Panc1 (cell line): ENCODE data around the gene ADAMTS15. TPM values are rescaled to one million over a fixed set of nuclear protein-coding genes. Genes with fewer than 3 reads are reported as not detected.

Source experiments
- ATAC-seq: fragments of 200-7000 bp; cut with Tn5 transposase; 2 replicates; pipeline ENCODE4 v1.9.1; 2020; ENCODE audit warnings: mild to moderate bottlenecking, moderate library complexity
- BruUV-seq: library from RNA; stranded (reverse); fragments of 400-500 nt; replicated peaks from 2 replicates; lab custom pipeline; 2021; lab: Mats Ljungman, UMichigan
- CTCF ChIA-PET: fragments of 300-600 bp; sonication (Branson Sonifier 250); formaldehyde crosslinking; loops from one replicate; lab custom pipeline; 2022; ENCODE audit warnings: antibody characterized with exemption; lab: Charles Lee
- POLR2A ChIA-PET: fragments of 300-600 bp; sonication (Branson Sonifier 250); formaldehyde crosslinking; loops from one replicate; lab custom pipeline; 2022; ENCODE audit warnings: antibody characterized with exemption; lab: Charles Lee
- DNase-seq: peaks from one replicate; pipeline ENCODE4 v3.0.0-alpha.2; 2010; ENCODE audit warnings: low read depth, low spot score
- H3K27ac ChIP-seq: 2 replicates; pipeline ENCODE4 v1.5.1; 2011; ENCODE audit warnings: mild to moderate bottlenecking, low read length, inconsistent platforms
- H3K27me3 ChIP-seq: fragments of 200-500 bp; sonication (Bioruptor generic); 2 replicates; pipeline ENCODE4 v1.6.0; 2014; ENCODE audit warnings: low read length, inconsistent platforms; ENCODE audit not compliant: control insufficient read depth, insufficient read depth
- H3K36me3 ChIP-seq: fragments of 200-500 bp; sonication (Bioruptor generic); 2 replicates; pipeline ENCODE4 v1.5.1; 2014; ENCODE audit warnings: inconsistent platforms, mild to moderate bottlenecking, low read length, moderate library complexity; ENCODE audit not compliant: control insufficient read depth, insufficient read depth
- H3K4me1 ChIP-seq: 2 replicates; pipeline ENCODE4 v1.5.1; 2011; ENCODE audit warnings: inconsistent platforms, mild to moderate bottlenecking, low read length, moderate library complexity; ENCODE audit not compliant: control insufficient read depth, insufficient read depth
- H3K4me3 ChIP-seq, 2 experiments: 2 replicates each; pipeline ENCODE4 v1.5.1; 2011 to 2012; ENCODE audit warnings: low read depth in 2 of 2, low read length in 2 of 2, mild to moderate bottlenecking in 2 of 2, inconsistent platforms in 1 of 2, moderate library complexity in 1 of 2
- H3K9me3 ChIP-seq: fragments of 200-500 bp; sonication (Bioruptor generic); 2 replicates; pipeline ENCODE4 v1.5.1; 2014; ENCODE audit warnings: low read depth, mild to moderate bottlenecking, inconsistent platforms, low read length, moderate library complexity; ENCODE audit not compliant: control insufficient read depth, insufficient read depth
- CTCF ChIP-seq: fragments of 450-650 bp; IDR thresholded peaks from 2 replicates; pipeline ENCODE4 v1.5.1; 2017; ENCODE audit warnings: mild to moderate bottlenecking
- POLR2AphosphoS5 ChIP-seq: IDR thresholded peaks from 2 replicates; pipeline ENCODE4 v1.6.1; 2012; ENCODE audit warnings: mild to moderate bottlenecking, low read depth, low read length, moderate library complexity
- REST ChIP-seq, 2 experiments: IDR thresholded peaks; 2 replicates each; pipeline ENCODE4 v1.6.1; 2011 to 2012; ENCODE audit warnings: low read depth in 2 of 2, control low read depth in 1 of 2, low read length in 1 of 2, mild to moderate bottlenecking in 1 of 2, moderate library complexity in 1 of 2; ENCODE audit not compliant: insufficient read depth in 1 of 2
- SIN3A ChIP-seq: IDR thresholded peaks from 2 replicates; pipeline ENCODE4 v1.6.1; 2012; ENCODE audit warnings: low read depth, mild to moderate bottlenecking, low read length, moderate library complexity, borderline replicate concordance; ENCODE audit not compliant: insufficient read depth
- TCF7L2 ChIP-seq: IDR thresholded peaks from 2 replicates; pipeline ENCODE4 v1.6.1; 2011; ENCODE audit warnings: mild to moderate bottlenecking, low read depth, low read length, inconsistent platforms
- in situ Hi-C: cut with HindIII; loops from 2 replicates; pipeline ENCODE4 v1.10.0; 2016; ENCODE audit warnings: low sequenced_read_pairs, low pct_unique_long_range_greater_than_20kb
- intact Hi-C: fragments of 100-400 bp; cut with micrococcal nuclease; formaldehyde crosslinking; loops from one replicate; pipeline ENCODE4 v1.10.0; 2022; ENCODE audit not compliant: unreplicated experiment
- total RNA-seq: library from RNA; stranded (reverse); gene quantifications from one replicate; pipeline ENCODE4 v1.2.1, GENCODE V29; 2021; ENCODE audit not compliant: unreplicated experiment

ADAMTS15 gene
- total RNA-seq, 1 experiment from 2014 or later, result 39.9 TPM

GRCh38 chr11:130451231-130452019 lies 3.0 kb downstream of the ADAMTS15 start:
- peaks cover 19% of the 10 kb centered on the region for H3K4me1 ChIP-seq
- ChIA-PET POLR2A (interaction anchor here (0.8 to 1.5 kb wide), 2 partner anchors 12 to 185 kb away, joined by 3 to 4 read pairs; no protein-coding TSS in a partner anchor), CTCF (interaction anchor here (0.6 to 1.5 kb wide), 5 partner anchors 64 to 411 kb away, joined by 3 to 13 read pairs (median 4); no protein-coding TSS in a partner anchor)
- no peaks in the 10 kb centered on the region for H3K27me3 ChIP-seq
- DNase-seq (no peak), ATAC-seq (peak; percentile 15; the same call in 1 of the 2 replicates)
- in situ Hi-C loops, result no loop called here
- peak overlapping the region; percentile 44; the same call in 1 of the 2 replicates for H3K27ac ChIP-seq
- TF ChIP-seq CTCF (no peak), SIN3A (no peak), POLR2AphosphoS5 (no peak), TCF7L2 (no peak), REST (IDR thresholded peaks at IDR 0.05; ENCODE audit: insufficient read depth in 1 of 2, low read depth in 2 of 2, low read length in 1 of 2) (no peak)
- no peaks in the 10 kb centered on the region for H3K36me3 ChIP-seq
- peak overlapping the region; percentile 73 to 89 for H3K4me3 ChIP-seq
- intact Hi-C loops, result no loop called here
- H3K9me3 ChIP-seq, result no peaks in the 10 kb centered on the region
- no TSS peak for BruUV-seq

DNA sequence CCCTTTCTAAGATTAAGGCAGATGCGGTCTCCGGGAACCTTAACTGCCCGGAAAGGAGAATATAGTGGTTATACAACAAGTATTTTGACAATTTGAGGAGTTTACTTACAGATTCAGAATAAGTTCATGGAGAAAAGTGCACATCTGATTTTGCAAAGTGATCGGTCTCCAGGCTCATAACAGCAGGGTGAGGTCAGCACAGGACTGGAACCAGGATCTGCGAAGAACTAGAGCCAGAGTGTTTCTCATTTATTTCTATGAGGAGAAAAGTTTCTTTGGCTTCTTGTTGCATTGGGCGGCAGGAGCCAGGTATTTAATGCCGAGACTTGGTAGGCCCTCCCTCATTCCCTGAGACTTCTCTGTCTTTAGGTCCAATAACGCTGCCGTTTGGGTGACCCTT lies 3.7 kb downstream of the ADAMTS15 start:
- Histone ChIP-seq H3K36me3 (no peaks in the 10 kb centered on the region), H3K9me3 (no peaks in the 10 kb centered on the region), H3K4me1 (peaks cover 19% of the 10 kb centered on the region), H3K4me3 (peak overlapping the region; percentile 73 to 89), H3K27me3 (no peaks in the 10 kb centered on the region), H3K27ac (peak overlapping the region; percentile 44; the same call in 1 of the 2 replicates)
- ATAC-seq (no peak), DNase-seq (no peak)
- CTCF ChIA-PET, result interaction anchor here (0.6 to 1.5 kb wide), 3 partner anchors 63 to 410 kb away, joined by 4 to 5 read pairs (median 4); no protein-coding TSS in a partner anchor
- TF ChIP-seq CTCF (no peak), REST (IDR thresholded peaks at IDR 0.05; ENCODE audit: insufficient read depth in 1 of 2, low read depth in 2 of 2, low read length in 1 of 2) (no peak), SIN3A (no peak), POLR2AphosphoS5 (no peak)
- in situ Hi-C loops, result no loop called here
- POLR2A ChIA-PET, result interaction anchor here (0.7 kb wide), 1 partner anchor 10 kb away, joined by 10 read pairs; no protein-coding TSS in a partner anchor
- BruUV-seq, result TSS peak; percentile 27
- intact Hi-C loops, result no loop called here
